ENCODE results near the gene DEFB125. TPM values are rescaled to one million over a fixed set of nuclear protein-coding genes. Genes with fewer than 3 reads are reported as not detected.

Gene DEFB125, protein sequence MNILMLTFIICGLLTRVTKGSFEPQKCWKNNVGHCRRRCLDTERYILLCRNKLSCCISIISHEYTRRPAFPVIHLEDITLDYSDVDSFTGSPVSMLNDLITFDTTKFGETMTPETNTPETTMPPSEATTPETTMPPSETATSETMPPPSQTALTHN
- not detected for total RNA-seq (2013)
- not detected for polyA plus RNA-seq
- not detected in 2 replicates for polyA minus RNA-seq
- 0 to 0.60 (median 0) reads per million in 11 experiments for total RNA-seq

DNA sequence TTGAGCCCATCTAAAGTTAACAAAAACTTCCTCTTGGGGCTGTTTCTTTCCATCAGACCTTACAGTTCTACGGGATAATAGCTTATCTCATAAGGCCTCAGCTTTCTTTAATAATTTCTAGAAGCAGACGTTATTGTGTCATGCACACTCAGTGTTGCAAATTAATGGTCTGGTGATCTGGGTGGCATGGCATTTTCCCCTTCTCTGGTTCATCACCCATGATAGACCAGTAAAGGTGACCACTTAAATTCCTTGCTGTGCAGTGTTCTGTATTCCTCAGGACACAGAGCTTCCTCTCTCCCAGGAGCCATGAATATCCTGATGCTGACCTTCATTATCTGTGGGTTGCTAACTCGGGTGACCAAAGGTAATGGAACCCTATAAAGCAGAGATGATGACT lies at the start of gene DEFB125:
Gene DEFB125 (plus strand): TSS at position 272 of the 400 bp plus-strand sequence. CDS start 38 bp downstream, at position 310.
- H3K4me3 Mint-ChIP-seq: no peak within 1 kb of the TSS
- Histone ChIP-seq H4K20me1 (ENCODE audit: insufficient read depth, low read length) (no peaks in the 10 kb centered on the region), H2AFZ (ENCODE audit: insufficient read depth, low read depth, low read length, poor library complexity, severe bottlenecking) (no peak within 1 kb of the TSS), H3K79me2 (ENCODE audit: insufficient read depth, low read length) (no peaks in the 10 kb centered on the region), H3K36me3 (replicated peaks in 1 of 2; ENCODE audit: control insufficient read depth in 1 of 2, insufficient read depth in 2 of 2, low read length in 2 of 2) (no peaks in the 10 kb centered on the region), H3K4me2 (replicated peaks; ENCODE audit: extremely low read depth, low read length, poor library complexity, severe bottlenecking) (no peak within 1 kb of the TSS), H3K4me1 (ENCODE audit: control insufficient read depth in 1 of 2, insufficient read depth in 2 of 2, low read length in 2 of 2) (no peaks in the 10 kb centered on the region), H3K4me3 (replicated peaks in 1 of 3; ENCODE audit: low read depth in 2 of 3, low read length in 3 of 3) (no peak within 1 kb of the TSS), H3K27me3 (ENCODE audit: control insufficient read depth in 2 of 2, insufficient read depth in 2 of 2, low read length in 2 of 2) (peaks cover 13 to 17% of the 10 kb centered on the region in 2 donors), H3K9ac (ENCODE audit: insufficient read depth, low read length, poor library complexity, severe bottlenecking) (no peak within 1 kb of the TSS), H3K27ac (ENCODE audit: low read depth in 1 of 2, low read length in 2 of 2) (no peak within 1 kb of the TSS), H3K9me3 (replicated peaks in 1 of 2; ENCODE audit: control insufficient read depth in 1 of 2, insufficient read depth in 1 of 2, low read length in 2 of 2) (no peaks in the 10 kb centered on the region)
- H3K4me1 Mint-ChIP-seq: no peaks in the 10 kb centered on the region
- TF ChIP-seq, protein P1, sequence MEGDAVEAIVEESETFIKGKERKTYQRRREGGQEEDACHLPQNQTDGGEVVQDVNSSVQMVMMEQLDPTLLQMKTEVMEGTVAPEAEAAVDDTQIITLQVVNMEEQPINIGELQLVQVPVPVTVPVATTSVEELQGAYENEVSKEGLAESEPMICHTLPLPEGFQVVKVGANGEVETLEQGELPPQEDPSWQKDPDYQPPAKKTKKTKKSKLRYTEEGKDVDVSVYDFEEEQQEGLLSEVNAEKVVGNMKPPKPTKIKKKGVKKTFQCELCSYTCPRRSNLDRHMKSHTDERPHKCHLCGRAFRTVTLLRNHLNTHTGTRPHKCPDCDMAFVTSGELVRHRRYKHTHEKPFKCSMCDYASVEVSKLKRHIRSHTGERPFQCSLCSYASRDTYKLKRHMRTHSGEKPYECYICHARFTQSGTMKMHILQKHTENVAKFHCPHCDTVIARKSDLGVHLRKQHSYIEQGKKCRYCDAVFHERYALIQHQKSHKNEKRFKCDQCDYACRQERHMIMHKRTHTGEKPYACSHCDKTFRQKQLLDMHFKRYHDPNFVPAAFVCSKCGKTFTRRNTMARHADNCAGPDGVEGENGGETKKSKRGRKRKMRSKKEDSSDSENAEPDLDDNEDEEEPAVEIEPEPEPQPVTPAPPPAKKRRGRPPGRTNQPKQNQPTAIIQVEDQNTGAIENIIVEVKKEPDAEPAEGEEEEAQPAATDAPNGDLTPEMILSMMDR (IDR thresholded peaks at IDR 0.05): no peak
- H3K36me3 Mint-ChIP-seq: no peaks in the 10 kb centered on the region
- no peak within 1 kb of the TSS for H3K27ac Mint-ChIP-seq
- DNase-seq: no peak
- H3K27me3 Mint-ChIP-seq (ENCODE audit: low read depth in 3 of 3): peaks cover 1 to 43% (median 14%) of the 10 kb centered on the region in 3 donors
- WGBS (ENCODE audit: insufficient coverage): no CpG with 5 or more reads among the region's 3 CpGs
- peaks cover 0 to 10% (median 0%) of the 10 kb centered on the region in 7 donors for H3K9me3 Mint-ChIP-seq
- intact Hi-C loops (cut with micrococcal nuclease): no loop called here

DNA sequence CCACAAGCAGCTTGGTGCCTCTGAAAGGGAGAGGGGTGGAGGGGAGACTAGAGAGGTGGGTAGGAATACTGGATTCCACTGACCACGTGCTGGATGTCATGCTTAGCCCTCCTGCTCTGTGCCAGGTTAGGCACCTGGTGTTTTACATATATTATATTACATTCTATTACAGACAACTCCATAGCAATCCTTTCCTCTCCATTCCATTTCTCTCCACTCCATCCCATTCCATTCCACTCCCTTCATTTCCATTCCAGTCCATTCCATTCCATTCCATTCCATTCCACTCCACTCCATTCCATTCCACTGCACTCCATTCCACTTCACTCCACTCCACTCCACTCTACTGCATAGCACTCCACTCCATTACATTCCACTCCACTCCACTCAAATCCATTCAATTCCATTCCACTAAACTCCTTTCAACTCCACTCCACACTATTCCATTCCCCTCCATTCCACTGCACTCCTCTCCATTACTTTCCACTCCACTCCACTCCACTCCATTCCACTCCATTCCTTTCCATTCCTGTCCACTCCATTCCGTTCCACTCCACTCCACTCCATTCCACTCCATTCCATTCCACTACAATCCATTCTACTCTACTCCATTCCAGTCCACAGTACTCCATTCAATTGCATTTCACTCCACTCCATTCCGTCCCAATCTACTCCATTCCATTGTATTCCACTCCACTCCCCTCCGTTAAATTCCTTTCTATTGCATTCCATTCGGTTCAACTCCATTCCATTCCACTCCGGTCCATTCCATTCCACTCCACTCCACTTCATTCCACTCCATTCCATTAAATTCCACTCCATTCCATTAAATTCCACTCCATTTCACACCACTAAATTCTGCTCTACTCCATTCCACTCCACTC lies 27.2 kb upstream of the DEFB125 start:
- 65% methylated on average over 5 of the region's 6 CpGs for WGBS (ENCODE audit: insufficient coverage)

More for the DNA sequence above, 27.2 kb upstream of the DEFB125 start:
- H3K4me3 Mint-ChIP-seq: no peak overlapping the region
- no peak for DNase-seq
- Histone ChIP-seq H3K4me3 (replicated peaks in 1 of 3; ENCODE audit: low read depth in 2 of 3, low read length in 3 of 3) (no peak overlapping the region), H3K36me3 (replicated peaks in 1 of 2; ENCODE audit: control insufficient read depth in 1 of 2, insufficient read depth in 2 of 2, low read length in 2 of 2) (no peaks in the 10 kb centered on the region), H3K9me3 (replicated peaks in 1 of 2; ENCODE audit: control insufficient read depth in 1 of 2, insufficient read depth in 1 of 2, low read length in 2 of 2) (peaks cover 39 to 47% of the 10 kb centered on the region in 2 donors), H3K4me1 (ENCODE audit: control insufficient read depth in 1 of 2, insufficient read depth in 2 of 2, low read length in 2 of 2) (no peaks in the 10 kb centered on the region), H3K27ac (ENCODE audit: low read depth in 1 of 2, low read length in 2 of 2) (no peak overlapping the region), H3K27me3 (ENCODE audit: control insufficient read depth in 2 of 2, insufficient read depth in 2 of 2, low read length in 2 of 2) (no peaks in the 10 kb centered on the region), H4K20me1 (ENCODE audit: insufficient read depth, low read length) (no peaks in the 10 kb centered on the region), H2AFZ (ENCODE audit: insufficient read depth, low read depth, low read length, poor library complexity, severe bottlenecking) (no peak overlapping the region), H3K9ac (ENCODE audit: insufficient read depth, low read length, poor library complexity, severe bottlenecking) (no peak overlapping the region), H3K79me2 (ENCODE audit: insufficient read depth, low read length) (no peaks in the 10 kb centered on the region), H3K4me2 (replicated peaks; ENCODE audit: extremely low read depth, low read length, poor library complexity, severe bottlenecking) (no peak overlapping the region)
- H3K27me3 Mint-ChIP-seq (ENCODE audit: low read depth in 3 of 3): no peaks in the 10 kb centered on the region
- no peak overlapping the region for H3K27ac Mint-ChIP-seq
- TF ChIP-seq, protein P1 (IDR thresholded peaks at IDR 0.05): no peak
- intact Hi-C loops (cut with micrococcal nuclease): no loop called here
- no peaks in the 10 kb centered on the region for H3K36me3 Mint-ChIP-seq
- H3K4me1 Mint-ChIP-seq: no peaks in the 10 kb centered on the region
- no peaks in the 10 kb centered on the region for H3K9me3 Mint-ChIP-seq

All from CD14-positive monocyte (primary cell).